Measurements from ENCODE around the gene NEK8. TPM values are rescaled to one million over a fixed set of nuclear protein-coding genes. Genes with fewer than 3 reads are reported as not detected.
A peak's percentile ranks its signal among the peaks of the same experiment; 100 is the strongest.

Gene NEK8
- total RNA-seq, 2 donors from 2014 or later = 3.0 to 6.7 TPM

- peaks cover 23% of the 10 kb centered on the region for H3K36me3 ChIP-seq
- H3K9ac ChIP-seq (ENCODE audit: low read depth in 2 of 2, low read length in 2 of 2) = no peak overlapping the region
- no peaks in the 10 kb centered on the region for H3K9me3 ChIP-seq
- DNase-seq = no peak
- TF ChIP-seq, protein P1, sequence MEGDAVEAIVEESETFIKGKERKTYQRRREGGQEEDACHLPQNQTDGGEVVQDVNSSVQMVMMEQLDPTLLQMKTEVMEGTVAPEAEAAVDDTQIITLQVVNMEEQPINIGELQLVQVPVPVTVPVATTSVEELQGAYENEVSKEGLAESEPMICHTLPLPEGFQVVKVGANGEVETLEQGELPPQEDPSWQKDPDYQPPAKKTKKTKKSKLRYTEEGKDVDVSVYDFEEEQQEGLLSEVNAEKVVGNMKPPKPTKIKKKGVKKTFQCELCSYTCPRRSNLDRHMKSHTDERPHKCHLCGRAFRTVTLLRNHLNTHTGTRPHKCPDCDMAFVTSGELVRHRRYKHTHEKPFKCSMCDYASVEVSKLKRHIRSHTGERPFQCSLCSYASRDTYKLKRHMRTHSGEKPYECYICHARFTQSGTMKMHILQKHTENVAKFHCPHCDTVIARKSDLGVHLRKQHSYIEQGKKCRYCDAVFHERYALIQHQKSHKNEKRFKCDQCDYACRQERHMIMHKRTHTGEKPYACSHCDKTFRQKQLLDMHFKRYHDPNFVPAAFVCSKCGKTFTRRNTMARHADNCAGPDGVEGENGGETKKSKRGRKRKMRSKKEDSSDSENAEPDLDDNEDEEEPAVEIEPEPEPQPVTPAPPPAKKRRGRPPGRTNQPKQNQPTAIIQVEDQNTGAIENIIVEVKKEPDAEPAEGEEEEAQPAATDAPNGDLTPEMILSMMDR (IDR thresholded peaks at IDR 0.05) = no peak
- intact Hi-C loops (cut with DNase I) = no loop called here
- H3K27ac ChIP-seq = no peak overlapping the region
- H3K27me3 ChIP-seq = no peaks in the 10 kb centered on the region
- no peak overlapping the region for H3K4me3 ChIP-seq
- H3K4me1 ChIP-seq = no peaks in the 10 kb centered on the region
These were observed 34.7 kb downstream of the NEK8 start for GRCh38 chr17:28763137-28763799.

- intact Hi-C loops (cut with DNase I) = no loop called here
These were observed 35.2 kb downstream of the NEK8 start for GRCh38 chr17:28763804-28764266.

DNA sequence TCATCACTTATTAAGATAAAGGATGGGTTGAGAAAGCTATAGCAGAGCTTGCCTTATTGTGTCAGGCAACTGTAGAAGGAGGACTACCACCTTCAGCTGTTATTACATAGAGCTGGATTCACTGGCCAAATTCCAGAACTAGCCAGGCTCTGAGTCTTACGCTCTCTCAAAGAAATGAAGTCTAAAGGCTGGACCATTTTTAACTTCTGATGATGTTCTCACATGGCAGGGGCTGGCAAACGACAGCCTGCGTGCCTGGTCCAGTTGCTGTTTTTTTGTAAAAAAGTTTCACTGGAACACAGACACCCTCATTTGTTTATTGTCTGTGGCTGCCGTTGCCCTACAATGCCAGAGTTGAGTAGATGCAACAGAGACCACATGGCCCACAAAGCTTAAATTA lies 36.5 kb downstream of the NEK8 start:
- H3K9me3 ChIP-seq = no peaks in the 10 kb centered on the region
- H3K36me3 ChIP-seq = peaks cover 12% of the 10 kb centered on the region
- TF ChIP-seq, protein P1 (IDR thresholded peaks at IDR 0.05) = no peak
- intact Hi-C loops (cut with DNase I) = loop anchor here (5.0 kb wide), 1 partner anchor 152 kb away; no protein-coding TSS in a partner anchor
- H3K27ac ChIP-seq = no peak overlapping the region
- DNase-seq = no peak
- H3K27me3 ChIP-seq = no peaks in the 10 kb centered on the region
- no peak overlapping the region for H3K9ac ChIP-seq (ENCODE audit: low read depth in 2 of 2, low read length in 2 of 2)
- H3K4me3 ChIP-seq = no peak overlapping the region
- H3K4me1 ChIP-seq = no peaks in the 10 kb centered on the region

More at GRCh38 chr17:28763804-28764266, 35.2 kb downstream of the NEK8 start:
- TF ChIP-seq, protein P1 (IDR thresholded peaks at IDR 0.05) = peak; percentile 85
- Histone ChIP-seq H3K9me3 (no peaks in the 10 kb centered on the region), H3K9ac (ENCODE audit: low read depth in 2 of 2, low read length in 2 of 2) (no peak overlapping the region), H3K27ac (no peak overlapping the region), H3K27me3 (no peaks in the 10 kb centered on the region), H3K4me1 (no peaks in the 10 kb centered on the region), H3K36me3 (peaks cover 18% of the 10 kb centered on the region), H3K4me3 (no peak overlapping the region)
- peak; percentile 87 for DNase-seq

DNA sequence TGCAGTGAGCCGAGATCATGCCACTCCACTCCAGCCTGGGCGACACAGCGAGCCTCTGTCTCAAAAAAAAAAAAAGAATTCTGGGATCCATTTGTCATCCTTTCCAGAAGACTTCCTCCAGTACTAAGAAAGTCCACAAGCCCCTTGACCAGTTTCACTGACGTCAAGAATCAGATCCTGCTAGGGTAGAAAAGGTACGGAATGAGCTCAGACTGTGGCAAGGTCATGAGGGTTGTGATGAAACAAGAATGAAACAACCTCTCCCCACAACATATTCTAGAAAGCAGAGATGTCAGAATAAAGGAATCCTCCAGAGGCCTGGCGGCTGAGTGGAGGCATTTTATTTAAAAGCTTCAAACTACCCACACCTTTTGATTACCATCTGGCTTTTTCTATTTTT lies 45.1 kb downstream of the NEK8 start:
- Histone ChIP-seq H3K9ac (ENCODE audit: low read depth in 2 of 2, low read length in 2 of 2) (no peak overlapping the region), H3K4me3 (no peak overlapping the region), H3K36me3 (no peaks in the 10 kb centered on the region), H3K27ac (no peak overlapping the region), H3K27me3 (no peaks in the 10 kb centered on the region), H3K9me3 (no peaks in the 10 kb centered on the region), H3K4me1 (no peaks in the 10 kb centered on the region)
- no peak for DNase-seq
- TF ChIP-seq, protein P1 (IDR thresholded peaks at IDR 0.05) = no peak
- intact Hi-C loops (cut with DNase I) = no loop called here

GRCh38 chr17:28774206-28774605 lies 45.6 kb downstream of the NEK8 start:
- TF ChIP-seq, protein P1 (IDR thresholded peaks at IDR 0.05) = no peak
- H3K36me3 ChIP-seq = no peaks in the 10 kb centered on the region
- intact Hi-C loops (cut with DNase I) = no loop called here
- H3K9me3 ChIP-seq = no peaks in the 10 kb centered on the region
- no peaks in the 10 kb centered on the region for H3K27me3 ChIP-seq
- H3K9ac ChIP-seq (ENCODE audit: low read depth in 2 of 2, low read length in 2 of 2) = no peak overlapping the region
- H3K4me3 ChIP-seq = no peak overlapping the region
- H3K27ac ChIP-seq = no peak overlapping the region
- no peaks in the 10 kb centered on the region for H3K4me1 ChIP-seq
- no peak for DNase-seq

All from colonic mucosa (tissue), 4 donors.